Fibroblast of peridontal ligament (primary cell): ENCODE results near the gene AOC3.
"Not testable (repeated sequence)": the region's sequence is repeated elsewhere in the genome, so short reads cannot be mapped to it uniquely, and the experiment has no call there.

Source experiments
- DNase-seq: peaks from one replicate; pipeline ENCODE4 v3.0.0-alpha.2; 2010; ENCODE audit errors: extremely low read depth

AOC3 gene

GRCh38 chr17:42891539-42892152 is 40.6 kb downstream of the AOC3 start:
- DNase-seq, result peak; percentile 32

GRCh38 chr17:42893359-42893758 is 42.4 kb downstream of the AOC3 start:
- peak; percentile 19 for DNase-seq

- DNase-seq, result no peak
Measured at GRCh38 chr17:42894283-42895184, 43.5 kb downstream of the AOC3 start.

GRCh38 chr17:42895185-42895555 is 44.2 kb downstream of the AOC3 start:
- peak; percentile 95 for DNase-seq

- DNase-seq, result no peak
Measured at GRCh38 chr17:42898147-42898811, 47.3 kb downstream of the AOC3 start.

GRCh38 chr17:42899981-42900380 is 49.0 kb downstream of the AOC3 start:
- DNase-seq, result not testable (repeated sequence)

- DNase-seq, result no peak
Measured at GRCh38 chr17:42900460-42901331, 49.7 kb downstream of the AOC3 start, which contains the start of gene G6PC1. G6PC1 (plus strand) TSS chr17:42900799; CDS start chr17:42900877, 78 bp downstream.

GRCh38 chr17:42901535-42902229 is 50.7 kb downstream of the AOC3 start:
- peak; percentile 9 for DNase-seq

- DNase-seq, result no peak
Measured at GRCh38 chr17:42904110-42904469, 53.1 kb downstream of the AOC3 start.

GRCh38 chr17:42906772-42907446 is 55.9 kb downstream of the AOC3 start:
- DNase-seq, result no peak
